Pulmonary artery endothelial cell (primary cell): ENCODE measurements around the gene EXTL2. TPM values are rescaled to one million over a fixed set of nuclear protein-coding genes. Genes with fewer than 3 reads are reported as not detected.
"Not testable (repeated sequence)": the region's sequence is repeated elsewhere in the genome, so short reads cannot be mapped to it uniquely, and the experiment has no call there.

Source experiments
- DNase-seq: peaks from one replicate; pipeline ENCODE4 v3.0.0-alpha.2; 2011; ENCODE audit warnings: low read depth, low spot score
- total RNA-seq: library from RNA; depleted of rRNA; stranded (reverse); fragments of >200 nt; gene quantifications from 2 replicates; pipeline ENCODE4 v1.2.3, GENCODE V29; 2014

The EXTL2 gene
- total RNA-seq, 1 donor from 2014 or later = 27.8 TPM

DNA sequence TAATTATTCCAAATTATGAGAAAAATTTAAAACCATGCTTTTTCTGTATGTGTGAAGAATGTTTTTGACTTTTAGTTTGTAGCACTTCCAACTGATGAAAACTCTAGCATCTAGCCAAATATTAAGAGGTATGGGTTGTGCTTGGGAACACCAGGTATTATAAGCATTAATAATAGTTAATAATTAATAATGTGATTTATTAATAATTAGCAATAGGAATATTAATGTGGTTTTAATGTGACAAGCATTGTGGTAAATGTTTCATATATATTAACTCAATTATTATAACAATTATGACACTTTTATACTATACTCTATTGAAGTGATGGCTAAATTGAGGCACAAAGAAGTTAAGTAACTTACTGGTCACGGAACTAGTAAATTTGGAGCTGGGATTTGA is 9.1 kb upstream of the EXTL2 start:
- DNase-seq = no peak

- DNase-seq = no peak
These were observed 7.7 kb upstream of the EXTL2 start for GRCh38 chr1:100902365-100902764.

- no peak for DNase-seq
These were observed 1.9 kb upstream of the EXTL2 start for GRCh38 chr1:100896481-100896982.

GRCh38 chr1:100895540-100896480 is 1.2 kb upstream of the EXTL2 start, which contains the start of gene SLC30A7:
TSS of gene SLC30A7 (plus strand) at chr1:100896090. CDS start at chr1:100896263, 173 bp downstream.
- DNase-seq = peak; percentile 70

DNA sequence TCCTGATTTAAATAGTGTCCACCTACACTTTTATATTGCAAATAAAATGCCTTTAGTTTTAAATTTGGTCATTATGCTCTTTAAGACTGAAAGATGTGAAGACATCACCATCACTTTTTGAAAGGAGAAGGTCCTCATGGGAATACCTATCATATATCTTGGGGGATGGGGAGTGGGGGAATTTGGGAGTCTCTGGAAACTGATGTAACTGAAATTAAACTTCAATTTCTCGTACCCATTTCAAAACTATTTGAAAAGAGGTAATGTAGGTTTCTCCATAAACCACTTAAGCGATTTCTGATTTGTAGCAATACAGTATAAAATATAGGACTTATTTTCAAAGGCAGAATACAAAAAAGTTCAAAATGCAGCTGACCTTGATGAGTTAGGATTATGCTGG is 924 bp downstream of the EXTL2 start:
- no peak for DNase-seq

DNA sequence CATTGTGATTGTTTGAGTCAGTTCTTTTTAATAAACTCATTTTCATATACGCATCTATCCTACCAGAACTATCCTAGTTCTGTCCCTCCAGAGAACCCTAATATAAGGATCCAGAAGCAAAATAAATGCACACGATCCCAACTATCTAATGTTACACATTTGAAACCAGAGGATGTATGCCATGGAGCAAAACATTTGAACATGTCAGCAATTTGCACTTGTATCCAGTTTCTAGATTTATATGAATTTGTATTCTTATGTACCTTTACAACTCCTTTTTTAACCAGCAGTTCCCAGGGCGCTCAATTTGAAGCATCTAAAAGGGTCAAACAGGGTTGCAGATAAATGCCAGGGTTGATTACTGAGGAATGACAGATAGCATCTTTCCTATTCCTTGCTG is 2.1 kb downstream of the EXTL2 start:
- DNase-seq = no peak

DNA sequence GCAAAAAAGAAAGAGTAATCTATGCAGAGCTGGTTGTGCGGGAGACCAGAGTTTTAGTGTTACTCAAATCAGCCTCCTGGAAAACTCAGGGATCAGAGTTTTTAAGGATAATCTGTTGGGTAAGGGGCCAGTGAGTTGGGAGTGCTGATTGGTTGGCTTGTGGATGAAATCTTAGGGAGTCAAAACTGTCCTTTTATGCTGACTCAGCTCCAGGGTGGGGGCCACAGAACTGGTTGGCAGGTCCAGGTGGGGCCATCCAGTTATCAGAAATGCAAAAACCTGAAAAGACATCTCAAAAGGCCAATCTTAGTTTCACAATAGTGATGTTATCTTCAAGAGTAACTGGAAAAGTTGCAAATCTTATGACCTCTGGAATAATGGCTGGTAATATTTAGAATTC is 3.3 kb downstream of the EXTL2 start:
- no peak for DNase-seq

GRCh38 chr1:100889869-100890482 is 4.7 kb downstream of the EXTL2 start:
- DNase-seq = not testable (repeated sequence)

- not testable (repeated sequence) for DNase-seq
These were observed 5.6 kb downstream of the EXTL2 start for GRCh38 chr1:100889007-100889406.

GRCh38 chr1:100883963-100884362 is 10.7 kb downstream of the EXTL2 start:
- DNase-seq = peak; percentile 29

DNA sequence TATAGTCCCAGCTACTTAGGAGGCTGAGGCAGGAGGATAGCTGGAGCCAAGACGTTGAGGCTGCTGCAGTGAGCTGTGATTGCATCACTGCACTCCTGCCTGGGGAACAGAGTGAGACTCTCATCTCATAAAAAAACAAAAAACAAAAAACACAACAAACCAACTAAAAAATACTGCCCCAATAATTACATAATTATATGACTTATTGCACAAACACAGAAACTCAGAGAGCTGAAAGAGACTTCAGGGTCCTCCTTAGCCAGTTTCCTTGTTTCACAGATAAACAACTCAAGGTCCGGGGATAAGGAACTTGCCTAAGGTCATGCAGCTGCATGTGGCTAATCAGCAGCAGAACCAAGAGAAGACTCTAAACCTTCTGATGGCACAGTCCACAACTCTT is 11.9 kb downstream of the EXTL2 start:
- no peak for DNase-seq

- DNase-seq = no peak
These were observed 13.0 kb downstream of the EXTL2 start for GRCh38 chr1:100881687-100882086.

DNA sequence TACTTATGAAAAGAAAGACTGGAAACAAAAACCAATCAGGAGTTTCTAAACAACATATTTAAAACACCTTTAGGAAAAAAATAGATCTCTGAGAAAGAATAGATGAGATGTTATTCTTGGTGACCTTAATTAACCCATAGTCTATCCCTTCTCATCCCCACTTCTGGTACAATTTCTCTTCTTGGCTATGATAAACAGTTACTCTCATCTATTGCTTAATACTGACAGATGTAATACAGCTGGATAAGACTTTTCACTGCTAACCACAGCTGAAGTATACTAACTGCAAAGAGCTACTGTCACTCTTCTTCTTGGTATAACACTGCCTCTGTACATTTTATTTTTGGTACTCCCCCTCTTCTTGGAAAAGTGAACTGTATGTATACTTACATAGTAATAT is 15.2 kb downstream of the EXTL2 start:
- no peak for DNase-seq

DNA sequence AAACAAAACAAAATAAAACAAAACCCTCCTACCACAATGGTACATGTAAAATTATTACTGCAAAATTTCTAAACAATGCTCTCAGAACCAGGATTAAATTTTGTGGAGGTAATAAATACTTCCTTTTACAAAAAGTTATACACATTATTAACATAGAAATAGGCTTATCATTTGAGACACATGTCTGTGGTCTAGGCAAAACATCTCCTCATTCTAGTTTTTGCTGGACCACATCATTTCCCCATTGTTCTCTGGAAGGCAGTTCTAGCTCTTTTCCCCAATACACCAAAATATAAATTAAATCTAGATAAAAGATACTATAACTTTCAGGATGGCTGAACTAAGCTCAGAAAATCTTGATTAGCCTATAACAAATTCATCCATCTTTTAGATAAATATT is 18.4 kb downstream of the EXTL2 start:
- DNase-seq = no peak

DNA sequence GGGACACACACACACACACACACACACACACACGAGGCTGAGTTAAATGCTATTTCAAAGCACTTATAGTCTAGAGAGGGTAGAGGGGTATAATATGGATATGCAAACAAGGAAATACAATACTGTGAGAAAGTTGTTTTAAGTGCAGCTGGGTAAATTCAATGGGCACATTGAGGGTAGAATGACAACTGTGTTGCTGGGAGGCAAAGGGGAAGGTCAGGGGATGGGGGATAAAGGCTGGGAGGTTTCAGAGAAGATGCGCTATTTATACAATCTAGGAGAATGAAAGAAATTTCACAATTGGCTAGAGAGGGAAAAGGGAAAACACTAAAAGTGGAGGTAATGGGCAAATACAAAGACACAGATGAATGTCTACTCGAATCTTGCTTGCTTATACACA is 19.4 kb downstream of the EXTL2 start:
- DNase-seq = no peak

DNA sequence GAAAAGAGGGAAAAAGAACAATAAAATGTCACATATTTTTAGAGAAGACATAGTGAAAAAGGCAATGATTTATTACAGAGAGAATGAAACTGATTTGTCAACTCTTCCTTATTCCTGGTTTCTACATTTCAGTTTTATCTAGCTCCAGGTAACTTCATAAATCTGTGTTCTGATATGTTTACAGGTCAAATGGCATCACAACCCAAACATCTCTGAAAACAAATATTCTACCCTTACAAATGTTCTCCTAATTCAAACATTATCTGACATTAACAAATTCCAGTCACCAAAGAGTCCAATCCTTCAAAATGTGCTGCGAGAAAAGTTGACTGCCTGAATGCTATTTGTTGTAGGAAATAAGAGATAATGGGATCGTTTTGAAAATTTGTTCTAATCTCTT is 20.2 kb downstream of the EXTL2 start:
- DNase-seq = no peak

GRCh38 chr1:100869996-100870395 is 24.6 kb downstream of the EXTL2 start:
- no peak for DNase-seq

GRCh38 chr1:100868364-100868995 is 26.2 kb downstream of the EXTL2 start:
- DNase-seq = peak; percentile 39

DNA sequence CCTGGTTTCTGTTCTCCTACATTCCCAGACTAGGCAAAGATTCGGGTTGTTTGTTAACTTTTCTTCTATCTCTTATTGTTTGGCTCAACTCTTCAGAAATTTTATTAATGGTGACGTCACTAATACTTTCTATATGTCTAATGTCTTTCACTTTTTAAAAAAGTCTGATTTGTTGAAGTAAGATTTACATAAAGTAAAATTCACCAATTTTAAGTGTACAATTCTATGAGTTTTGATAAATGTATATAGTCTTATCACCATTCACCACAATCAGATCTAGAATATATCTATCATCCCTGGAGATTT is 27.8 kb downstream of the EXTL2 start:
- no peak for DNase-seq

- DNase-seq = peak; percentile 39
These were observed 28.4 kb downstream of the EXTL2 start for GRCh38 chr1:100866041-100866900.

- DNase-seq = no peak
These were observed 32.1 kb downstream of the EXTL2 start for GRCh38 chr1:100862591-100862990.
